ENCODE data around the gene RAB24. TPM values are rescaled to one million over a fixed set of nuclear protein-coding genes. Genes with fewer than 3 reads are reported as not detected.
"Not testable (repeated sequence)": the region's sequence is repeated elsewhere in the genome, so short reads cannot be mapped to it uniquely, and the experiment has no call there.

The RAB24 gene
- total RNA-seq, 1 donor from 2014 or later: 14.3 TPM

DNA sequence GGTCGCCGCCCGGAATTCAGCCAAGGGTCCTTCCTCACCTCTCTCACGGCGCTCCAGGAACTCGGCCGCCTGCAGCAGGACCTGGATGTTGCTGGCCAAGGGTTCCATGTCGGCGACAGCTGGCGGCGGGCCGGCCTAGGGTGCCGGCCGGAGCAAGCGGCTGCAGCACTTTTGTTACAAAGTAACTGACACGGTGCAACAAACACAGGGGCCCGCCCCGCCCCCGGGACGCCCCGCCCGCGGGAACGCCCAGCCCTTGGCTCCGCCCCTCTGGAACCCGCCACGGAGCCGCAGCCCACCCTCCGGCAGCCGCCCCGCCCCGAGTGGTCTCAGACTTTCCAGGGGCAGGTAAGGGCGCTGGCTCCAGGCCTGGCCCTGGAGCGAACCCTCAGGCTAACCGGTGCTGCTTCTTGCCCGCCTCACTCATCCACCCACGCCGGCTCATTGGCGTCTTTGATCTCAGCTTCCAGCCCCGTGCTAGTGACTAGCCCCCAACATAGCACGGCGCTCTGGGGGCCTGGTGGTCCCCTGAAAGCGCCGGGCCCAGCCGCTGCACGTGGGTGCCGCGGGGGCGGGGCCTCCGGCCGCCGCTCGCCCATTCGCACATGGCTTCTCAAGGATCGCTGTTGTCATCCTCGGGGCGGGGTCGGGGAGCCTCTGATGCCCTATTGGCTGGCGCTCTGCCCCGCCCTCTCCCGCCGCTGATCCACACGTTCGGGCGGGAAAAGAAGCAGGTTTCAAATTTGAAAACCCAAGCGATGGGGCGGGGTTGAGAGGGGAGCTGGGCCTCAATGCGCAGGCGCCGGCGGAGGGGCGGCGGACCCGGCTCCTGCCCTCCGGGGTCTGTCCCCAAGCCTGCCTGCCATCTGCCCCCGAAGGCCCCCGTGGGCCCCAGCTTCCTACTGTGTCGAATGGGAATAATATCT, 8.5 kb upstream of the RAB24 start, which contains the start of gene MXD3:
MXD3 (minus strand) TSS at position 176 of the 926 bp plus-strand sequence; CDS start at position 108, 68 bp downstream.
- DNase-seq (ENCODE audit: low spot score in 2 of 2): peak; percentile 95 to 99
- no peak for FAIRE-seq

DNA sequence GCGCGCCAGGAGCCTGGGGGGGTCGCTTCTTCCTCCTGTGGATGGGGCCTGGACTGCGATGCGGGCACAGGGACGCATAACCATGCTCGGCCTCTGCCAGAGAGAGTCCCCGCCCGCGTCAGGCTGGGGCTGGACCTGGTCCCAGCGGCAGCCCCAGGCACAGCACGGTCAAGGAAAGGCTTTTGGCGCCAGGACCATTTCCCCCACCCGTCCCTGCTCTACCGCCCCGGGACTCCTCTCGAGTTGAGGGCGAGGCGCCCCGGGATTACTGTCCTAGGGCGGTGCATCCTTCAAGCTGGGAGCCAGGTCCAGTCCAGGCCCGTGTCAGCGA, 7.8 kb upstream of the RAB24 start:
- FAIRE-seq: no peak
- DNase-seq (ENCODE audit: low spot score in 2 of 2): no peak

DNA sequence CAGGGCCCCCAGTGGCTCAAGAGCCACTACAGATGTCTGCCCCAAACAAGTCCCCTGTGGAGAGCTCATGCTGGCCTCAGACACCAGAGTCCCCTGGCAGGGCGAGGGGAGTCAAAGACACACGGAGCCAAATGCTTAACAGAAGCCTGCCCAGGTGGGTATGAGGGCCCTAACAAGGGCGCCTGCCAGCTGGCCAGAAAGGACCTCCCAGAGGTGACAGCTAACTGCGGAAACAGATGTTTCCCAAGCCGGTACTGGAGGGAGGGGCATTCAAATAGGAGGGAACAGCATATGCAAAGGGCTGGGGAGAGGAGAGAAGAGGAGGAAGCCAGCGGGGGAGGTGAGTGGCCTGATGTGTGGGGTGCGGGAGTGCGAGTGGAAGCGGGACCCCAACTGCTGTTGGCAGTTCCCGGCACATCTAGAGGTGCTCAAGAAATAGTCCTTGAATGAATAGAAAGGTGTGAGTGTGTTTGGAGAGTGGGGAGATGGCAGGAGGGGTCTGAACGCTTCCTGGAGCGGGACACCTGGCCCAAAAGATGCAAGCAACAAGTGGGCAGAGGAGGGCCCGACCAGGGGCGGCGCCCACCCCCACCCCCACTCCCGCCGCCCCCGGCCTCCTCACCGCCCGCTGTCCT, 7.4 kb upstream of the RAB24 start:
- FAIRE-seq (no peak), DNase-seq (ENCODE audit: low spot score in 2 of 2) (no peak)

DNA sequence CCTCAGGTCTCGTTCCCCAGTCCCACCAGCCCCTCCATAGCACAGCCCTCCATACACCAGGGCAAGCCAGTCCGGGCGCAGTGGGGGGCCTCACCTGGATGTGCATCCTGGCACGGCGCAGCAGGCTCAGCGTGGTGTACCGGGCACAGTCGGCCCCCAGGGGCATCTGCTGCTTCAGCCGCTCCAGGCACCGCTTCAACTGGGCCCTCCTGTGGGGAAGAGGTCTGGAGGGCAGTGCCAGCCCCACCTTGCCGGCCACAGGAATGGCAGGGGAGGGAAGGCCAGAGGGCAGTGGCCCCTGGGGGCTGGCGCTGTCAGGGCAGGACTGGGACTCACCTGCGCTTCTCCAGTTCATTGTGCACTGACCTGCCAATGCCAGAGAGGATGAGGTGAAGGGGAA, 6.8 kb upstream of the RAB24 start:
- no peak for DNase-seq (ENCODE audit: low spot score in 2 of 2)
- no peak for FAIRE-seq

DNA sequence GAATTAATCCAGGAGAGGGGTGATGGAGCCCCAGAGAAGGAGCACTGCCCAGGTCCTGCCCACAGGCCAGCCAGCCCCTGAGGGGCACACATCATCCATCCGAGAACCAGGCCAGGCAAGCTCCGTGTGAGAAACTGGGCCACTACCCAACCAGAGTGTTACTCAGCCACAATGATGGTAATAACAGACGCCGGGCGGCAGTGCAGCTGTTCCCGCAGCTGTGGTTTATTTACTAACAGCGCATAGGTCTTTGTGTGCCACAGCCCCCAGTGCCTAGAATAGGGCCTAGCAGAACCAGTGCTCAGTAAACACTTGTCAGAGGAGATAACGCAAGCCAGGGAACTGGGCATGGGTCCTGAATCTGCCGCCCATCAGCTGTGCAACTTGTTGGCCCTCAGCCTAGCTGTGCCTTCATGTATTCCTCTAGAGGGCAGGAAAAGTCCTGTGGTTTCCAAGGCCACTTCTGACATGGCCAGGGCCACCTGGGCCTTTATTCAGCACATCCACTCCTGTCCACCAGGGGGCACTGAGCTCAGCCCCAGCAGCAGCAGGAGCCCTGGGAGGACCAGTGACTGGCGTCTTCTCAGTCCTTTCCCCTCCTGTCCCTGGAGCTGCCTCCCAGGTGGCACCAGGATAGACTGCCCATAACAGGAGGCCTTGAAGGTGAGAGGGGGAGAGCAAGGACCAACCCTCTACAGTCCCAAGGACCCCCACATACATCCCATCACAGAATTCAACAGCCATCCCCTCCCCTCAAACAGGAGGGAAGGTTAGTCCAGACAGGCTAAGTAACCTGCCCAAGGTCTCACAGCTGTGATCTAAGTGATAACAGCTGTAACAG, 6.1 kb upstream of the RAB24 start:
- no peak for FAIRE-seq
- DNase-seq (ENCODE audit: low spot score in 2 of 2): no peak

DNA sequence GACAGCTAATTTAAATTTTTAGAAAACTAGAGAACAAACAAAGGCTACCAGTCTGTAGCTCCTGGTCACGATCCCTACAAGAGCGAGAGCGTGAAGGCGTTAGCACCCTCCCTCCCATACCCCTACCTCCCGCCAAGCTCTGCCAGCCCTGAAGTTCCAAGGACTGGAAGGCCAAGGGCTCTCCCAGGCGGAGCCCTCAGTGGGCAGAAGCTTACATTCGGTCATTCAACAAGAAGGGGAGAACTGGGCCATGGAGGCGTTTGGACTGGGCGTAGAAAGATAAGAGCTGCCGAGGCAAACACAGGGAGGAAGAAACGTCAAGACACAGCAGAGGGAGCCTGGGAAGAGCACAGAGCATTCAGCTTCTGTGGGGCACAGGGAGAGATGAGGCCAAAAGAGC, 5.2 kb upstream of the RAB24 start:
- FAIRE-seq (no peak), DNase-seq (ENCODE audit: low spot score in 2 of 2) (no peak)

DNA sequence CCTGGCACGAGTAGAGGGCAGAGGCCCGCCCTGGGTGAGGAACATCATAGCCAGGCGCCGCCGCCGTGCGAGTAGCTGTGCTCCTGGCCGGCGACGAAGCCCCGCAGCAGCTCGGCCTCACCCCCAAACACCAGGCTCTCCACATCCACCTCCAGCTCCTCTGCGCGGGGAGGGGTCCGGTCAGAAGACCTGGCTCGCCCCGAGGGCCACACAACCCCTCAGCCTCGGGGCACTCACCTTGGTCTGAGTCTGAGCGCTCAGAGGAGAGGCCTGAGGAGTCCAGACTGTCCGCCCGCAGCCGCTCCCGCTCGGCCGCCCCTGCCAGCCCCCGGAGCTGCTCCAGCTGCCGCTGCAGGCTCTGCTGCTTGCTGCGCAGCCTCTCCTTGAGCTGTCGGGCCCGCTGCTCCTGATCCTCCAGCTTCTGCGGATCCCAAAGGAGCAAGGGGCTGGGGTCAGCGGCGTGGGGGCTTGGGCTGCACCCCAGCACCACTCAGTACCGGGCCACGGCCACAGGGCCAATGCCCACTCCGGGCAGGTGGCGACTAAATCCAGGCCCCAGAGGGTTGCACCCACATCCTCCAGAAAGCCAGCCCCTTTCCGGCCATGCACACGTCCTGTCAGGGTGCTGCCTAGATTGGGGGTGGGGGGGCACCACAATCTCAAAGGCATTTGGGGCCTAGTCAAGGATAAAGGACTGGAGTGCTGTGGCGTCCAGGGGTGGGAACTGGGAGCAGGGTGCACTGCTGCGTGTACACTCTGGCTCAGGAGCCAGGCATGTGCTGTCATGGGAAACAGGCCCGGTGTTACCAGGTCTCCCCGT, 4.2 kb upstream of the RAB24 start:
- DNase-seq (ENCODE audit: low spot score in 2 of 2) (no peak), FAIRE-seq (no peak)

DNA sequence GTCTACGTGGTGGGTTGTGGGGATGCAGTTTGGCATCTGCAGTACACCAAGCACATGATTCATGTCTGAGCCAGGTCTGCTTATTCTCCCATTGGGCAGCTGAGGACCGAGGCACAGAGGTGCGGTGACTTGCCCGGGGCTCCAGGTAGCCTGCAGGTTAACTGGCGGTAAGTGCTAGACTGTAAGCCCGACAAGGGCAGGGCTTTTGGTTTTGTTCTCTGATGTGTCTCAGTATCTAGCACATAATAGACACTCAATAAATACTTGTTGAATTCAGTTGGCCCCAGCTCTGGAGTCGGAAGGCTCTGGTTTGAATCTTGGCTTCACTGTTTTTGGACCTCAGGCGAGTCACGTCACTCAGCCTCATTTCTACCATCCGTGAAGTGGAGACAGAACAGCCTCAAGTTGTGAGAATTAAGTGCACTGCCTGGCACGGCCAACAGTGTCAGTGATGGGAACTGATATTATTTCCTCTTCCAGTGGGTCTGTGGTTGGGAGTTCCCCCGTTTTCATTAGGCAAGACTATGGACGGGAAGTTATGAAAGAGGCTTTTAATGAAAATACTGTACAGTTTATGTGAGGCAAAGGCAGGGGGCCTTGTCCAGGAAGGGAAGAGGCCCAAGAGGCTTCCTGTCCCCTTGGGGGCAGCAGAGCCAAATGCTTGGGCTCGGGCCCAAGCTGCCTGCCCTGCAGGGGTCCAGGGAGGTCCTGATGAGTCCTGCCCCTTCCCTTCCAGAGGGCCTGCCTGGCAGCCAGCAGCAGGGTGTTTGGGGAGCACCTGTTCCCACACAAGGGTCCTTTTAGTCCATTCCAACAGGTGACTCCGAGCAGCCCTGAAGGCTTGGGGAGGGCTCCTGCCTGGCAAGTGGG, 3.4 kb upstream of the RAB24 start:
- FAIRE-seq: no peak
- no peak for DNase-seq (ENCODE audit: low spot score in 2 of 2)

DNA sequence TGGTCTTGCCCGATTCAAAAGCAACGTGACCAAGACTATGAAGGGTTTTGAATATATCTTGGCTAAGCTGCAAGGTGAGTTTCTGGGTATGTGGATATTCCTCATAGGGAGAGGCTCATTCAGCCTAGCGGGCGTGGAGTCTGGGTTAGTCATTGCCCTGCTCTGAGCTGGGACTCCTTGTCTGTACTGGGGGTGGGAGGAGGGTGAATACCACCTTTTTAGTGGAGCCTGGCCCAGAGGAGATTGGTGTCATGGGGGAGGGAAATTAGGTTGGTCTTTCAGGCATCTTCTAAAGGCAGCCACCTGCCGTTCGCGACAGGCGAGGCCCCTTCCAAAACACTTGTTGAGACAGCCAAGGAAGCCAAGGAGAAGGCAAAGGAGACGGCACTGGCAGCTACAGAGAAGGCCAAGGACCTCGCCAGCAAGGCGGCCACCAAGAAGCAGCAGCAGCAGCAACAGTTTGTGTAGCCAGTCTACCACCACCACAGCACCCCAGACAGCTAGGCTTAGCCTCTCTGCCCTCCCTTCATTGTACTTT, 2.7 kb upstream of the RAB24 start:
- not testable (repeated sequence) for DNase-seq (ENCODE audit: low spot score in 2 of 2); FAIRE-seq

DNA sequence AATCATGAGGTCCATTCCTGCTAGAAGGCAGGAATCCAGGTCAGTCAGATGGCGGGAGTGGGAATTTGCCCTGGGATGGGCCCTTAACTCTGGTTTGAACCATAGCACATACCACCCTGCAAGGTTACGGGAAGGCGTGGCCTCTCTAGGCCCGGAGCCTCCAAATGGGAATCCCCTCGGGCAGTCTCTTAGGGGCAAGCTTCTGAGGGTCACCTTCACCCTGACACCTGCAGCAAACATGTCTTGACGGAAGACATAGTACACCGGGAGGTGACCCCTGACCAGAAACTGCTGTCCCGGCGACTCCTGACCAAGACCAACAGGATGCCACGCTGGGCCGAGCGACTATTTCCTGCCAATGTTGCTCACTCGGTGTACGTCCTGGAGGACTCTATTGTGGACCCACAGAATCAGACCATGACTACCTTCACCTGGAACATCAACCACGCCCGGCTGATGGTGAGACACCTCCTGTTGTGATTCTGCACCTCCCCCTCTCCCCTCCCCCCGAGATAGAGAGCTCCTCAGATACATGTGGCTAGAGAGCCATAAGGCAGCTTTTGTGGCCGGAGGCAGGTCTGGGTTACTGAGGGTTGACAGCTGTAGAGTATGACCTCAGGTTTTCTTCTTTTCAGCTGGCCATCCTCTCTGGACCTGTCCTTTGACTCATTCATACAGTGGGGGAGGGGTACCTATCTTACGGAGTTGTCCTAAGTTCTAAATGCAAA, 1.0 kb upstream of the RAB24 start:
- DNase-seq (ENCODE audit: low spot score in 2 of 2): no peak
- no peak for FAIRE-seq

DNA sequence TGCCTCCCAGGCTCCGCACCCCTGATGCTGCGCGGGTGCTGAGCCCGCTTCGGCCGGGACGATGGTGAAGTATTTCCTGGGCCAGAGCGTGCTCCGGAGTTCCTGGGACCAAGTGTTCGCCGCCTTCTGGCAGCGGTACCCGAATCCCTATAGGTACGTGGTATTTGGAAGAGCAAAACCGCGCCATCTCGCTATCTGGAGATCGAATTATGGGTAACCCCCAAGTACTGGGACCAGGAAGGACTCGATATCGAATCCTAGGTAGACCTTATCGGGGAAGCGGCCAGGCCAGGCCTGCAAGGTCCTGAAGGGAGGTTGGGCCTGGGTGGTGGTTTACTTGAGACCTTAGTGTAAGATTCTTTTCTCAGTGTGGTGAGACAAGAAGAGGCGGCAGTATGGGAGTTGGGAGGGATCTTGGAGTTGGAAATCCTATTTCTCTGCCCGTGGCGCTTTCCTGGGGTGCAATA, 439 bp upstream of the RAB24 start:
- no peak for DNase-seq (ENCODE audit: low spot score in 2 of 2)
- no peak for FAIRE-seq

DNA sequence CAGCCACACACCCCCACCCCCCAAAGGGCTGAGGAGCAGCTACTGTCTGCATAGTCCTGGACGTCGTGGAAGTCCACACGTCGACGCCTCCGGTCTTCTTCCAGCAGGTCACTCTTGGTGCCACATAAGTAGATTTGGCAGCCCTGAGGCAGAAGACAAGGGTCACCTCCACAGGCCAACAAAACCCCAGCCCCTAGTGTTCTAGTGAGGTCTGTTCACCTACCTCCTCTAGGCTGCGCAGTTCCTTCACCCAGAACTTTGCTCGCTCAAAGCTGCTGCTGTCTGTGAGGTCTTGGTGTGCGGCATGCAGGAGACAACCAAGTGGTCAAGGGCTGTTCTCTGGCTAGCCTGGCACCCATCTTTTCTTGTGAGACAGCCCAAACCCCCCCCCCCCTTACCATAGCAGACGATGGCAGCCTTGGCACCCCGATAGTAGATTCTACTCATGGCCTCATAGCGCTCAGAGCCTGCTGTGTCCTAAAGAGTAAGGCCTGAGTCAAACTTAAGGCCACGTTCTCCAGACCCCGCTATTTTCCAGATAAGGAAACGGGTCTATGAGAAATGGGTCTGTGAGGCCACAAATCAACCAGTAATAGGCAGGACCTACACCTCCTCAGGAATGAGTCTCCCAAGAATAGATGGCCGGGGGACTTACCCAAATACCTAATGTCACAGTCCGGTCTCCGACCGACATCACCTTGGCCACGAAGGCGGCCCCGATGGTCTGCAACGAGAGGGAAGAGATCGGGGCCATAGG, 987 bp downstream of the RAB24 start:
- no peak for DNase-seq (ENCODE audit: low spot score in 2 of 2)
- FAIRE-seq: no peak

DNA sequence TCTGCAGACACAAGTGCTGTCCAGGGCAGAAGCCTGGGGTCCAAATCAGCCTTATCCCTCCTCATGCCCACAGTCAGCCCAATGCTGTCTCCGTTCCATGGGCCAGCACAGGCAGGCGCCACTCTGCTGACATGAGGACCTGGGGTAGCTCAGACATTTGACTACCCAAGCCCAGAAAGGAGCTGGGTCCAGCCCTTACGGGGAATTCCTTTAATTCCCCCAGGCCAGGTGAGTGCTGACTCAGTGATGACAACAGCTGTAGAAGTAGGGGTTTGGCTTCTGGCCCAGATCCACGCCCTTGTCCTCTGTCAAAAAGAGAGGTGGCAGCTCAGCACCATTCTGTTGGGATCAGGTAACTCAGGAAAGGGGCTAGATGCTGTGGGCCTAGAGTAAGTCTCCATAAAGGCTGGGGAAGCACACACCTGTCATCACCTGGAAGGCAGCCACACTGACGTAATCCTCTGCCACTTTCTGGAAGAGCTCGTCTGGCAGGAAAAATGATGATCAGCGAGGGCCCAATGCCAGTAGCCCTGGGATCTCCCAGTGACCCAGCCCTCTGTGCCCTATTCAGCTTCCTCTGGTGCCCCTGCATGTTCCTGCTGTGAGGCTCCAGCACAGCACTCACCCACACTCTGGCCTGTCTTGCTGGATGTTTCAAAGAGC, 1.9 kb downstream of the RAB24 start:
- no peak for DNase-seq (ENCODE audit: low spot score in 2 of 2)

DNA sequence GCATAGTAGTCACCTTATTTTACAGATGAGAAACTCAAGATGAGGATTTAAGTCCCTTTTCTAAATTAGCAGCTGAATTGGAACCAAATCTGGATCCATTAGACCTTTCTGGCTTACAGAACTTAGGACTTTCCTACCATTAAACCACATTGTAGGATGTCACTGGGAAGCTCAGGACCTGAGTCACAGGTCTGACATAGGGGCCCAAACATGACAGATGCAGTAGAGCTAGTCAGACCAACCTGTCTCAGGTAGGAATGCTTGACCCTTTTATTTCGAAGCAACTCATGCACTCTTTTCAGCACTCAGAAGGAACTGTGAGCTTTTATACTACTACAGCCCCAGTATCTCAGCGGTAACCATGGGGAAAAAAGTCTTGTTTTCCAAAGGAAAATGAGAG, 2.6 kb downstream of the RAB24 start:
- DNase-seq (ENCODE audit: low spot score in 2 of 2): no peak
- no peak for FAIRE-seq

More for the DNA sequence above, 1.9 kb downstream of the RAB24 start:
- FAIRE-seq: no peak

DNA sequence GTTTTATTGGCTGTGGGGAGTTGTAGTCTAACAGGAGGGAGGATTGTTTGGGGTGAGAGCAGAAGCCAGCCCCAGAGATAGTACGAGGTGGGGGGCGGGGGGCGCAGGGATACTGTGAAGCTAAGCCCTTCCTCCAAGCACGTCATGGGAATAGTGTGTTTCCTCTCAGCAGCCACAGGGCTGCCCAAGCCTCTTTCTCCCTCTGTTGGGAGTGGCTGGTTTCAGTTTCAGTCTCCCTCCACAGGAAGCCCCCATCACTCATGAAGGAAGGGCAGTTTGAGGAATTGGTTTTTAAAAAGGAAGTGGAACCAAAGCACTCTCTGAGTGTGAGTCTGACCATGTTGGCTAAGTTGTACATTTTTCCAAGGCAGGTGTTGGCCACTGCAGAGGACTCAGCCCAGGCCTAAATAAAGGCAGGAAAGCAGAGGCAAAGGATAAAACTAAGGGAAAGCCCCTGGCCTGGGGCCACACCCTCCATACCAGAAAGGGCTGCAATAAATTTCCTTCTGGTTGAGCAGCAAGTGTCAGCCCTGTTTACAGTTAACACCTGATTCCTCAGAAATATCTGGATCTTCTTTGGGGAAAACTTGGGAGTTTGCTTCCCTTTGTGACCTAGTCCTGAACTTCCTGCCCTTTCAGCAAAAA, 3.2 kb downstream of the RAB24 start:
- no peak for FAIRE-seq
- DNase-seq (ENCODE audit: low spot score in 2 of 2): no peak

DNA sequence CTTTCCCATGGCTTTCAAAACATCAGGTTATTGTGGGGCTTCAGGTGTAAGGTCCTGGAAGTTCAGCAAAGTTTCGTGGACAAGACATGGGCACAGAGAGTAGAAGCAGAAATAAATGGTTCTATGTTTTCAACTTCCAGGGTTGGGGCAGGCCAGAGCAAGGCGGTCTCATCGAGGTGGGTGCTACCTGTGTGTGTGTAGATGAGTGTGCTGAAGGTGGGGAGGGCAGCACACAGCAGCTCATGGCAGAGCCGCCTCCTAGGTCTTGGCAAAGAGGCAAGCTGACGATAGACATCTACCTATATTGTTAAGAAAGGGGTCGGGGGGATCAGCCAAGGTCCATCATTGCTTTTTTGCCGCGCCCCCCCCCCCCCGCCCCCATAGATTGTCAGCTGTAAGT, 3.8 kb downstream of the RAB24 start:
- no peak for DNase-seq (ENCODE audit: low spot score in 2 of 2)
- FAIRE-seq: no peak
